SK-N-DZ (cell line): ENCODE measurements around the gene TDRD12.

ENCODE experiments used
- DNase-seq: peaks from one replicate; pipeline ENCODE4 v3.0.0-alpha.2; 2015; ENCODE audit warnings: low spot score

The TDRD12 gene

GRCh38 chr19:32808236-32808635 lies 88.7 kb downstream of the TDRD12 start:
- DNase-seq: no peak

GRCh38 chr19:32809254-32809653 lies 89.7 kb downstream of the TDRD12 start:
- no peak for DNase-seq

- no peak for DNase-seq
Observed at GRCh38 chr19:32809754-32810153, 90.2 kb downstream of the TDRD12 start.

GRCh38 chr19:32810452-32810851 lies 90.9 kb downstream of the TDRD12 start:
- DNase-seq: no peak

- no peak for DNase-seq
Observed at GRCh38 chr19:32811151-32811550, 91.6 kb downstream of the TDRD12 start.

GRCh38 chr19:32812036-32812435 lies 92.5 kb downstream of the TDRD12 start:
- no peak for DNase-seq

- DNase-seq: no peak
Observed at GRCh38 chr19:32812571-32812970, 93.0 kb downstream of the TDRD12 start.

- DNase-seq: no peak
Observed at GRCh38 chr19:32813862-32814425, 94.4 kb downstream of the TDRD12 start.

- DNase-seq: no peak
Observed at GRCh38 chr19:32814624-32815023, 95.1 kb downstream of the TDRD12 start.

- no peak for DNase-seq
Observed at GRCh38 chr19:32816555-32817099, 97.1 kb downstream of the TDRD12 start.

- DNase-seq: peak; percentile 92
Observed at GRCh38 chr19:32817569-32818476, 98.3 kb downstream of the TDRD12 start.

- peak; percentile 18 for DNase-seq
Observed at GRCh38 chr19:32818536-32818935, 99.0 kb downstream of the TDRD12 start.

GRCh38 chr19:32819419-32820400 lies 100.1 kb downstream of the TDRD12 start:
- DNase-seq: no peak

- no peak for DNase-seq
Observed at GRCh38 chr19:32822916-32823746, 103.6 kb downstream of the TDRD12 start.

- no peak for DNase-seq
Observed at GRCh38 chr19:32823747-32824102, 104.2 kb downstream of the TDRD12 start.

GRCh38 chr19:32824191-32824751 lies 104.7 kb downstream of the TDRD12 start:
- peak; percentile 24 for DNase-seq

GRCh38 chr19:32824916-32825608 lies 105.5 kb downstream of the TDRD12 start:
- DNase-seq: no peak

GRCh38 chr19:32828139-32828538 lies 108.6 kb downstream of the TDRD12 start:
- DNase-seq: no peak

- DNase-seq: no peak
Observed at GRCh38 chr19:32828643-32829344, 109.2 kb downstream of the TDRD12 start.
